K562 (cell line): ENCODE measurements around the gene CENPT. TPM values are rescaled to one million over a fixed set of nuclear protein-coding genes. Genes with fewer than 3 reads are reported as not detected.

ENCODE experiments used
- CHD1 ChIP-seq: fragments of 200-600 bp; sonication (generic); IDR thresholded peaks from one replicate; pipeline ENCODE4 v1.6.1; 2012; ENCODE audit warnings: mild to moderate bottlenecking, moderate library complexity, low read length, inconsistent platforms
- ELF1 ChIP-seq: fragments of 200-800 bp; sonication (Bioruptor generic); IDR thresholded peaks from 2 replicates; pipeline ENCODE4 v1.6.1; 2016; ENCODE audit warnings: missing genetic modification characterization, missing compliant biosample characterization
- HNRNPK ChIP-seq: fragments of 200-400 bp; formaldehyde crosslinking; IDR thresholded peaks from one replicate; pipeline ENCODE4 v1.6.1; 2018; ENCODE audit warnings: mild to moderate bottlenecking, low read depth, low read length; ENCODE audit not compliant: poor library complexity, severe bottlenecking
- IRF2 ChIP-seq: sonication (generic); formaldehyde crosslinking; IDR thresholded peaks from 2 replicates; pipeline ENCODE4 v1.8.1; 2022; ENCODE audit warnings: mild to moderate bottlenecking, missing genetic modification reagents
- NR2C2 ChIP-seq, 2 experiments: fragments of 200-800 bp in 1 of 2; sonication (Bioruptor generic) in 1 of 2; sonication (generic) in 1 of 2; formaldehyde crosslinking in 1 of 2; IDR thresholded peaks; 2 replicates each; pipeline versions ENCODE4 v1.6.1 to v1.8.0; 2016 to 2022; ENCODE audit warnings: mild to moderate bottlenecking in 1 of 2, missing compliant biosample characterization in 1 of 2, missing genetic modification characterization in 1 of 2, missing genetic modification reagents in 1 of 2
- NRF1 ChIP-seq, 2 experiments: fragments of 450-650 bp; IDR thresholded peaks in 1 of 2; conservative IDR thresholded peaks in 1 of 2; 2 replicates each; pipeline ENCODE4 v1.6.1; 2014; ENCODE audit warnings: mild to moderate bottlenecking in 2 of 2
- PTTG1 ChIP-seq: fragments of 450-650 bp; IDR thresholded peaks from 2 replicates; pipeline ENCODE4 v1.6.1; 2016; ENCODE audit warnings: low read depth, mild to moderate bottlenecking, missing genetic modification characterization, missing compliant biosample characterization
- RBM15 ChIP-seq: fragments of 200-400 bp; formaldehyde crosslinking; IDR thresholded peaks from 2 replicates; pipeline ENCODE4 v1.6.1; 2018; ENCODE audit warnings: mild to moderate bottlenecking, low read length, moderate library complexity; ENCODE audit not compliant: insufficient read depth
- SREBF2 ChIP-seq: sonication (generic); formaldehyde crosslinking; IDR thresholded peaks from 2 replicates; pipeline ENCODE4 v1.4.0; 2020; ENCODE audit warnings: mild to moderate bottlenecking, missing genetic modification reagents
- TAF9B ChIP-seq: fragments of 450-650 bp; IDR thresholded peaks from 2 replicates; pipeline ENCODE4 v1.6.1; 2018; ENCODE audit warnings: mild to moderate bottlenecking; ENCODE audit not compliant: partially characterized antibody
- TEAD4 ChIP-seq, 2 experiments: sonication (generic) in 1 of 2; formaldehyde crosslinking in 1 of 2; IDR thresholded peaks; 2 replicates each; pipeline versions ENCODE4 v1.6.1 to v1.8.0; 2012 to 2022; ENCODE audit warnings: borderline replicate concordance in 1 of 2, inconsistent platforms in 1 of 2, low read length in 1 of 2, mild to moderate bottlenecking in 1 of 2, missing genetic modification reagents in 1 of 2
- THAP12 ChIP-seq: fragments of 250-450 bp; sonication (Bioruptor Pico); IDR thresholded peaks from 2 replicates; pipeline ENCODE4 v1.9.0; 2021; ENCODE audit warnings: mild to moderate bottlenecking, inconsistent platforms
- ZNF124 ChIP-seq: sonication (generic); formaldehyde crosslinking; IDR thresholded peaks from 2 replicates; pipeline ENCODE4 v1.8.1; 2022; ENCODE audit warnings: missing genetic modification reagents
- ZNF197 ChIP-seq: fragments of 200-800 bp; sonication (Bioruptor generic); IDR thresholded peaks from 2 replicates; pipeline ENCODE4 v1.6.1; 2016; ENCODE audit warnings: low read depth, missing genetic modification characterization, missing compliant biosample characterization
- ZNF592 ChIP-seq: fragments of 450-650 bp; IDR thresholded peaks from 2 replicates; pipeline ENCODE4 v1.6.1; 2017; ENCODE audit warnings: antibody characterized with exemption, mild to moderate bottlenecking
- ZNF785 ChIP-seq: fragments of 250-450 bp; sonication (Bioruptor Pico); IDR thresholded peaks from 2 replicates; pipeline ENCODE4 v1.4.0; 2020; ENCODE audit warnings: mild to moderate bottlenecking
- ZSCAN29 ChIP-seq: fragments of 450-650 bp; IDR thresholded peaks from 2 replicates; pipeline ENCODE4 v1.6.1; 2017
- polyA plus RNA-seq, 8 experiments: library from polyadenylated mRNA; depleted of rRNA in 4 of 8; stranded (reverse) in 5 of 8; unstranded in 3 of 8; fragments of >200 nt; fragmentation: Nextera tagmentation in 2 of 8; fragmentation: Illumina TruSeq in 1 of 8; extraction: Ambion mirVana in 2 of 8; extraction: Trizol in 1 of 8; gene quantifications; 2 replicates each; pipeline versions ENCODE4 v1.2.1 to v1.2.3, GENCODE V29; 2011 to 2014; ENCODE audit warnings: inconsistent platforms in 1 of 8, missing spikeins in 1 of 8
- total RNA-seq, 7 experiments: library from RNA; depleted of rRNA in 6 of 7; stranded (reverse); fragments of >200 nt in 6 of 7; fragmentation: Illumina TruSeq in 2 of 7; extraction: Trizol in 2 of 7; gene quantifications; 2 replicates each; pipeline versions ENCODE4 v1.2.1 to v1.2.3, GENCODE V29; 2011 to 2021; ENCODE audit warnings: low replicate concordance in 1 of 7
- TF ChIP-seq, protein P1 (sequence below): fragments of 250-450 bp; sonication (Bioruptor Pico); IDR thresholded peaks from 2 replicates; pipeline ENCODE4 v1.4.0; 2020
- TF ChIP-seq, protein P2 (sequence below): sonication (generic); formaldehyde crosslinking; IDR thresholded peaks from 2 replicates; pipeline ENCODE4 v1.8.0; 2022; ENCODE audit warnings: mild to moderate bottlenecking, missing genetic modification reagents

CENPT gene
- total and polyA plus RNA-seq, 9 of the 15 experiments (the other 6 are each of a cell fraction or from before 2014, with no cell fraction given), result 3.6 to 94.2 (median 44.1) TPM

GRCh38 chr16:67841198-67841815 lies 6.2 kb downstream of the CENPT start (continued):
- TF ChIP-seq IRF2 (CRISPR knock-in tag) (no peak), ZNF124 (CRISPR knock-in tag) (no peak), TEAD4 (IDR thresholded peaks at IDR 0.05; ENCODE audit: low read length) (no peak), TEAD4 (CRISPR knock-in tag; IDR thresholded peaks at IDR 0.05; ENCODE audit: borderline replicate concordance) (no peak), PTTG1 (tag) (no peak), NR2C2 (CRISPR knock-in tag; IDR thresholded peaks at IDR 0.05) (no peak; the same call in 1 of the 2 replicates), NR2C2 (tag; IDR thresholded peaks at IDR 0.05) (no peak), ZNF592 (0 out of 2 replicates have a peak, but pooled peaks have one; percentile 15), CHD1 (no peak), TAF9B (no peak), ZSCAN29 (no peak), RBM15 (no peak), NRF1 (conservative IDR thresholded peaks at IDR 0.05 in 1 of 2, IDR thresholded peaks at IDR 0.05 in 1 of 2) (no peak), ELF1 (tag) (no peak), HNRNPK (no peak), ZNF785 (no peak), ZNF197 (CRISPR knock-in tag) (no peak), SREBF2 (CRISPR knock-in tag) (no peak), THAP12 (CRISPR knock-in tag) (0 out of 2 replicates have a peak, but pooled peaks have one; percentile 33)
- TF ChIP-seq, protein P1, sequence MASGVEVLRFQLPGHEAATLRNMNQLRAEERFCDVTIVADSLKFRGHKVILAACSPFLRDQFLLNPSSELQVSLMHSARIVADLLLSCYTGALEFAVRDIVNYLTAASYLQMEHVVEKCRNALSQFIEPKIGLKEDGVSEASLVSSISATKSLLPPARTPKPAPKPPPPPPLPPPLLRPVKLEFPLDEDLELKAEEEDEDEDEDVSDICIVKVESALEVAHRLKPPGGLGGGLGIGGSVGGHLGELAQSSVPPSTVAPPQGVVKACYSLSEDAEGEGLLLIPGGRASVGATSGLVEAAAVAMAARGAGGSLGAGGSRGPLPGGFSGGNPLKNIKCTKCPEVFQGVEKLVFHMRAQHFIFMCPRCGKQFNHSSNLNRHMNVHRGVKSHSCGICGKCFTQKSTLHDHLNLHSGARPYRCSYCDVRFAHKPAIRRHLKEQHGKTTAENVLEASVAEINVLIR (CRISPR knock-in tag), result no peak
- TF ChIP-seq, protein P2, sequence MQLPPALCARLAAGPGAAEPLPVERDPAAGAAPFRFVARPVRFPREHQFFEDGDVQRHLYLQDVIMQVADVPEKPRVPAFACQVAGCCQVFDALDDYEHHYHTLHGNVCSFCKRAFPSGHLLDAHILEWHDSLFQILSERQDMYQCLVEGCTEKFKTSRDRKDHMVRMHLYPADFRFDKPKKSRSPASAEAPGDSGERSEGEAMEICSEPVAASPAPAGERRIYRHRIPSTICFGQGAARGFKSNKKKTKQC (CRISPR knock-in tag), result no peak
